GM10266 (cell line): Measurements from ENCODE around the gene CCDC14.
"Not testable (repeated sequence)": the region's sequence is repeated elsewhere in the genome, so short reads cannot be mapped to it uniquely, and the experiment has no call there.

ENCODE experiments used
- DNase-seq: peaks from one replicate; pipeline ENCODE4 v3.0.0; 2012; ENCODE audit errors: extremely low spot score
- CTCF ChIP-seq: IDR thresholded peaks from 2 replicates; pipeline ENCODE4 v1.5.1; 2012; ENCODE audit warnings: mild to moderate bottlenecking, low read depth; ENCODE audit not compliant: control insufficient read depth, insufficient read depth; ENCODE audit errors: missing control alignments

The CCDC14 gene

DNA sequence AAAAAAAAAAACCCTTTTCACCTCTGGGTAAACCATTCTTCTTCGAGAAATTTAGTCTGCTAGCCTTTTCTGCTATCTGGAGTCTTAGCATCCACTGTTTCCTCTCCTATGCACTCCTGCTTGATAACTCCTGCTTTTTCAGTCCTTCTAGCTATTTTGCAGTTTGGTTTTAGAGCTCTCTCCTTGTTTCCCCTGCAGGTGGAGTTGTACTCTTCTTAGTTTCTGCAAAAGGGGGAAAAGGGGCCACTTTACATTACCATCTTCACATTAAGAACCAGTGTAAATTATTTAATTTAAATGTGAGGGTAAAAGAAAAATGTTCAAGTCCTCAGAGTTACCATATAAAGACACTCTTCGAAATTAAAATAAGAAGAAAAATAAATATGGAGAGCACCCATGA lies 53.3 kb downstream of the CCDC14 start:
- DNase-seq = no peak

DNA sequence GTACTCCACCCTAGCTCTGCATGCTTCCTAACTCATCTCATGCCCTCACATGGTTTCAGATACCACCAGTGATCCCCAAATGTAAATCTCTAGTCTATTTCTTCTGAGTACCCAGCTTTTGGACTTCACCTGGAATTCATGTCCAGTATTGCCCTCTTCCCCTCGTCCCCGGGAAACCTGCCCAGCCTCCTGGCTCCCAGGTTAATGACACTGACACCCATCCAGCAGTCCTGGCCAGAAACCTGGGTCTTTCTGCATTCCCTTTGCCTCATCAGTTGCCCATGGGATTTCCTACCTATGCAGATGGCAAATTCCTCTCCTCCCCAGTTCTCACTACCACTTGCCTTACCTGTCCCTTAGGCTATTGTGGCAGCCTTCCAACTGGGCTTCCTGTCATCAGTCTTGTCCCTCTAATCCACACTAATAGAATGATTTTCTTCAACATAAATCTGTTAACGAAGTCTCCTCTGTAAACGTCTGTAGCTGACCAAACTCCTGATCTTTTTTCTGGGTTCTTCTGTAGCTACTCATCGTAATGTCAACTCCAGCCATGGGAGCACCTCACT lies 61.6 kb downstream of the CCDC14 start:
- DNase-seq = no peak
- TF ChIP-seq CTCF = no peak

More for the DNA sequence above, 53.3 kb downstream of the CCDC14 start:
- TF ChIP-seq CTCF = no peak

DNA sequence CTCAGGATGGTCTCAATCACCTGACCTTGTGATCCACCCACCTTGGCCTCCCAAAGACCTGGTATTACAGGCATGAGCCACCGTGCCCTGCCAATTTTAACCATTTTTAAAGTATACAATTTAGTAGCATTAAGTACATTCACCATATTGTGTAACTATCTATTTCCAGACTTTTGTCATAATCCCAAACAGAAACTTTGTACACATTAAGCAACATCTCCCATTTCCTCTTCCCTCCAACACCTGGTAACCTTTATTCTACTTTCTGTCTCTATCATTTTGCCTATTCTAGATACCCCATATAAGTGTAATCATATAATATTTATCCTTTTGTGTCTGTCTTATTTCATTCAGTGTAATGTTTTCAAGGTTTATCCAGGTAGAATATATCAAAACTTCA lies 68.0 kb downstream of the CCDC14 start:
- no peak for TF ChIP-seq CTCF
- no peak for DNase-seq

DNA sequence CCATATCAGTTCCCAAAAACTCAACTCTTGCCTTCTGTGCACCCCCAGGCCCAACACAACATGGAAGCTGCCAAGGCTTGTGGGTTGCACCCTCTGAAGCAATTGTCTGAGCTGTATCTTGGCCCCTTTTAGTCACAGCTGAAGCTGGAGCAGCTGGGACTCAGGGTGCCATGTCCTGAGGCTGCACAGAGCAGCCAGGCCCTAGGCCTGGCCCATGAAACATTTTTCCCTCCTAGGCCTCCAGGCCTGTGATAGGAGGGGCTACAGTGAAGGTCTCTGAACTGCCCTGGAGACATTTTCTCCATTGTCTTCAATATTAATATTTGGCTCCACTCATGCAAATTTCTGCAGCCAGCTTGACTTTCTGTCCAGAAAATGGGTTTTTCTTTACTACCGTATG lies 68.8 kb downstream of the CCDC14 start:
- TF ChIP-seq CTCF = no peak
- DNase-seq = no peak

DNA sequence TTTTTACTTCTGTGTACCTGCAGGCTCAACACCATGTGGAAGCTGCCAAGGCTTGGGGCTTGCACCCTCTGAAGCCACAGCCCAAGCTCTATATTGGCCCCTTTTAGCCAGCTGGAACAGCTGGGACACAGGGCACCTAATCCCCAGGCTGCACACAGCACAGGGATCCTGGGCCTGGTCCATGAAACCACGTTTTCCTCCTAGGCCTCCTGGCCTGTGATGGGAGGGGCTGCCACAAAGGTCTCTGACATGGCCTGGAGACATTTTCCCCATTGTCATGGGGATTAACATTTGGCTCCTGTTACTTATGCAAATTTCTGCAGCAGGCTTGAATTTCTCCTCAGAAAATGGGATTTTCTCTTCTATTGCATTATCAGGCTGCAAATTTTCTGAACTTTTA lies 70.0 kb downstream of the CCDC14 start:
- not testable (repeated sequence) for DNase-seq

DNA sequence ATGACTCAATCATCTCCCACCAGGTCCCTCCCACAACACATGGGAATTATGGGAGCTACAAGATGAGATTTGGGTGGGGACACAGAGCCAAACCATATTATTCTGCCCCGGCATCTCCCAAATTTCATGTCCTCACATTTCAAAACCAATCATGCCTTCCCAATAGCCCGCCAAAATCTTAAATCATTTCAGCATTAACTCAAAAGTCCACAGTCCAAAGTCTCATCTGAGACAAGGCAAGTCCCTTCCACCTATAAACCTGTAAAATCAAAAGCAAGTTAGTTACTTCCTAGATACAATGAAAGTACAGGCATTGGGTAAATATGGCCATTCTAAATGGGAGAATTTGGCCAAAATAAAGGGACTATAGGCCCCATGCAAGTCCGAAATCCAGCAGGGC lies 70.9 kb downstream of the CCDC14 start:
- DNase-seq = not testable (repeated sequence)

GRCh38 chr3:123884993-123885392 lies 76.0 kb downstream of the CCDC14 start:
- no peak for TF ChIP-seq CTCF
- DNase-seq = no peak

GRCh38 chr3:123884203-123884831 lies 76.7 kb downstream of the CCDC14 start, which contains the start of gene MYLK:
TSS of gene MYLK (minus strand) at chr3:123884332. CDS start at chr3:123793841, 90,491 bp downstream.
- no peak for TF ChIP-seq CTCF
- peak; percentile 86 for DNase-seq
